ENCODE measurements around the gene DHX16. TPM values are rescaled to one million over a fixed set of nuclear protein-coding genes. Genes with fewer than 3 reads are reported as not detected.
"Not testable (repeated sequence)": the region's sequence is repeated elsewhere in the genome, so short reads cannot be mapped to it uniquely, and the experiment has no call there.

Gene DHX16
- total RNA-seq, result 52.0 and 54.2 TPM in 2 replicates

DNA sequence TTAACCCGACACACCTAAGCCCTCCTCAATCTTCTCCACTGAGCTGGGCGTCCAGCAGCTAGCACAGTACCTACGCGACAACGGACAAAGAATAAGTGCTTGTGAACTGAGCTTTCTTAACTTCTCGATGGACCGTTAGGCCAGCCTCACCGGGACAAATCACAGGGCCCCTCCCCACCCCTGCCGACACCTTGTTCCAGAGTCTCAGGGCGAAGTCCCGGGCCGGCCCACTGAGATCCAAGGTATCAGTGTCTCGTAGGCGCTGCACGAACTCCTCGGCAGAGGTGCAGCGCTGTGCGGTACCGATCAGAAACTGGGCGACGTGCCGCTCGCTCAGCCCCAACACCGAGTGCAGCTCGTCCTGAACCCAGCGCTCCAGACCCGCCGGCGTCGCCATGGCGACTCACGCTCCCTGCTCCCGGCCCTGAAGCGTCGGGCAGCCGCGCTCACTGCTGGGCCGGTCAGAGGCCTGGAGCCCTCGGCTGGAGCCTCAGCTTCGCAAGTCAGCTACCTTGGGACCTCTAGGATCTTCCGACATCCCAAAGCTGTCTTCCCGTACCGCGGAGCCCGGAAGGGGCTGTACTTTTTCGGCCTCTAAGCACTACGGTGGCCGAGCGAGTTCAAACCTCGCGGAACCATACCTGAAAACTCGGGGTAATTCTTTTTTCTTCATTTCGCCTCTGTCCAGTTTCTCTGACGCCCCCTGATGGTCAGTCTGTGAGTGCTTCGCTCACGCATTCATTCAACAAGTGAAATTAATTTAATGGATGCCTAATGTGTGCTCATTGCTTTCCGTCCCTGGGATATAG is at the start of gene DHX16:
DHX16 (minus strand) TSS at position 562 of the 809 bp plus-strand sequence; CDS start at position 397, 165 bp downstream.
- H3K27ac Mint-ChIP-seq, result peak within 1 kb of the TSS; percentile 76
- peak; percentile 85 for DNase-seq (ENCODE audit: low spot score)
- H3K36me3 Mint-ChIP-seq (ENCODE audit: low read depth), result peaks cover 31% of the 10 kb centered on the region
- H3K27me3 Mint-ChIP-seq (ENCODE audit: insufficient read depth), result no peaks in the 10 kb centered on the region
- intact Hi-C loops (cut with micrococcal nuclease), result loop anchor here (1.0 to 5.0 kb wide), 8 partner anchors 10 to 325 kb away; partner anchors contain the start of genes ATAT1, C6orf136, GTF2H4 and MDC1
- H3K4me1 Mint-ChIP-seq (ENCODE audit: low read depth), result peaks cover 28% of the 10 kb centered on the region
- H3K4me3 Mint-ChIP-seq, result peak within 1 kb of the TSS; percentile 87
- H3K9me3 Mint-ChIP-seq, result no peaks in the 10 kb centered on the region

DNA sequence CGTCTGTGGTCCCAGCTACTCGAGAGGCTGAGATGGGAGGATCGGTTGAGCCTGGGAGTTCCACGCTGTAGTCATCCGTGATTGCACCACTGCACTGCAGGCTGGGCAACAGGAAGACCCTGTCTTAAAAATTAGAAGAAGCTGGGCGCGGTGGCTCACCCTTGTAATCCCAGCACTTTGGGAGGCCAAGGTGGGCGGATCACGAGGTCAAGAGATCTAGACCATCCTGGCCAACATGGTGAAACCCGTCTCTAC is 49.1 kb upstream of the DHX16 start:
- Mint-ChIP-seq H3K4me3 (peak overlapping the region; percentile 95), H3K27ac (peak overlapping the region; percentile 83), H3K4me1 (ENCODE audit: low read depth) (peaks cover 55% of the 10 kb centered on the region), H3K36me3 (ENCODE audit: low read depth) (peaks cover 53% of the 10 kb centered on the region)
- intact Hi-C loops (cut with micrococcal nuclease), result loop anchor here (1.0 kb wide), 2 partner anchors 9 to 43 kb away; no protein-coding TSS in a partner anchor
- H3K9me3 Mint-ChIP-seq; H3K27me3 Mint-ChIP-seq (ENCODE audit: insufficient read depth); DNase-seq (ENCODE audit: low spot score): not testable (repeated sequence)

DNA sequence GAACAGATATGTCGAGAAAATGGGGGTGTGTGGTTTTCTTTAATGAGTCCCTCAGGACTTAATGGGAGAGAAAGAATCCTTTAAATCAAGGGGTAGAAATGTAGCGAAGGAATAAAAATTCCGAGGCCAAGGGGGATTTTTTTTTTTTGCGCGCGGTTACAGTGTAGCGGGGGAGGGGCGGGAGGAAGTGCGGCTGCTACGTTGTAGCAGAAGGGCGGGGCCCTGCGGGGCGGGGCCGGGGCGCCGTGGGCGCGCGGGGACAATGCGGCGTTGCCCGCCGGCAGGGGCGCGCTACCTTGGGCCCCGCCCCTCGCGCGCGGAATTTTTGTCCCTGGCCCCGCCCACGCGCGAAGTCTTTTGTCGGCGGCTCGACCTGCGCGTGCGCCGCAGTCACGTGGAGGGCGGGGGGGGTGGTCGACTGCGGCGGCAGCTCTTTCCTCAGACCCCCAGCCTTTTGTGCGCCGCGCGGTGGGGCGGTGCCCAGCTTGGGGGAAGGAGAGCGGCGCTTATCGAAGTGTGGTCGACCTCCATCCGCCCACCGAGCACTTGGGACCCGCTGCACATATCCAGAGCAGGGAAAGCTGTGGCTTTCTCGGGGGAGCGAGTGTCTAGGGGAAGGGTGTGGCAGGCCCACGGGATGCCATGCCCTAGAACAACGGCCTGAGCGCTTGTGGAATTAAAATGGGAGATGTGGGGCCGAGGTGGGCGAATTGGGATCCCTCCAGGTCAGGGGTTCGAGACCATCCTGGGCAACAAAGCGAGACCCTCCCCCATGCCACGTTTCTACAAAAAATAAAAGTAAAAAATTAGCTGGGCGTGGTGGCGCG is 48.6 kb upstream of the DHX16 start:
- H3K36me3 Mint-ChIP-seq (ENCODE audit: low read depth), result peaks cover 53% of the 10 kb centered on the region
- peak overlapping the region; percentile 95 for H3K4me3 Mint-ChIP-seq
- H3K27me3 Mint-ChIP-seq (ENCODE audit: insufficient read depth), result no peaks in the 10 kb centered on the region
- intact Hi-C loops (cut with micrococcal nuclease), result loop anchor here (1.0 to 2.0 kb wide), 6 partner anchors 10 to 150 kb away; partner anchors contain the start of genes ABCF1, C6orf136 and FLOT1
- peak overlapping the region; percentile 83 for H3K27ac Mint-ChIP-seq
- no peaks in the 10 kb centered on the region for H3K9me3 Mint-ChIP-seq
- H3K4me1 Mint-ChIP-seq (ENCODE audit: low read depth), result peaks cover 58% of the 10 kb centered on the region
- peak; percentile 93 for DNase-seq (ENCODE audit: low spot score)

DNA sequence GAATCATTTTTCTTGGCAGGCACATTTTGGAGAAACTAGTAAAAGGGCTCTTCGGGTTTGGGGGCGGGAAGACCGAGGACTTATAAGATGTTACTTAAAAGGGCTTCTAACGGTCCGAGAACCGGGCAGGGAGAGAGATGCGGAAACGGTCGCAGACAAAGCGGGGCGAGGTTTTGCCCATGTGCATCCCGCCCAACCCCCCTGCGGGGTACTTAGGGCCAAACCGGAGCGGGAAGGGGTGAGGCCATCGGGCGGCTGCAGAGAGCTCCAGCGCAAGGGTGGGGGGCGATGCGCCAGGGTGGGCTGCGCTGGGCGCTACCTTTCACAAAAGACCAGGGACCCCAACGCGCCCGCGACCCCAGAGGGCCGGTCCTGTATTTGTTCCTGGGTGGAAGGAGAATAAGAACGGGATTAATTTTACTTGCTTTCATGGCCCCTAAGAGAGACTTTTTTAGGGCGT is 48.0 kb upstream of the DHX16 start:
- Mint-ChIP-seq H3K36me3 (ENCODE audit: low read depth) (peaks cover 53% of the 10 kb centered on the region), H3K27me3 (ENCODE audit: insufficient read depth) (no peaks in the 10 kb centered on the region), H3K9me3 (no peaks in the 10 kb centered on the region), H3K27ac (peak overlapping the region; percentile 83), H3K4me1 (ENCODE audit: low read depth) (peaks cover 62% of the 10 kb centered on the region), H3K4me3 (peak overlapping the region; percentile 95)
- DNase-seq (ENCODE audit: low spot score), result peak; percentile 55
- intact Hi-C loops (cut with micrococcal nuclease), result loop anchor here (1.0 to 2.0 kb wide), 4 partner anchors 16 to 149 kb away; partner anchors contain the start of genes ABCF1, C6orf136 and FLOT1

DNA sequence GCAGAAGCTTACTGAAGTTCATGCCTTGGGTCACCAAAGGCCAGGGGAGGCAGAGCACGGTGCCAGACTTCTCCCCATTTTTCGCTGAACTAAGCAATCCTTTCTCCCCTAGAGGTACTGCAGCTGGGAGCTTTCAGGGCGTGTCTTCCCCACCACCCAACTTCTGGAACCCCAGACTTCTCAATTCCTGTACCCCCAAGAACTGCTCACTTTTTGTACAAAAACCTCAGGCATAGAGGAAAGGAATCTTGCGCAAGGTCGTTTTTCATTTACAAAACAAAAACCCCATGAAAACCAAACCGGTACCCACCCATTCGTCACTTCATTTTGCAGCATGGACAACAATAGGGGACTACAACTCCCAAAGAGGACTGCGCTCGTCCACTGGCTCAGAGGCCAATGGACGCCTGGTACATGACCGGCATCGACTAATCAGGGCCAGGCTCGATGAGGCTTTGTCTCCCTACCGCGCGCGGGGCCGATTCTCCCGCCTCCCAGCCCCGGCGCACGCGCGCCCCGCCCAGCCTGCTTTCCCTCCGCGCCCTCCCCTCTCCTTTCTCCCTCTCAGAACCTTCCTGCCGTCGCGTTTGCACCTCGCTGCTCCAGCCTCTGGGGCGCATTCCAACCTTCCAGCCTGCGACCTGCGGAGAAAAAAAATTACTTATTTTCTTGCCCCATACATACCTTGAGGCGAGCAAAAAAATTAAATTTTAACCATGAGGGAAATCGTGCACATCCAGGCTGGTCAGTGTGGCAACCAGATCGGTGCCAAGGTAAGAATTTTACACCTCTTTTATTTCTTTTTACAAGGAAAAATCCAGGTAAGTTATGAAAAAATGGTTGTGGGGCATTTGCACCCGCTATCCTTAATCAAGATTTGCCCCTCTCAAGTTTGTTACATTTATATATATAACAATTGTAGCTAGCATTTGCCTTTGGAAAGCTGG is 47.3 kb upstream of the DHX16 start, which contains the start of gene TUBB:
TUBB (plus strand) TSS at position 562 of the 947 bp plus-strand sequence; CDS start at position 717, 155 bp downstream.
- Mint-ChIP-seq H3K4me1 (ENCODE audit: low read depth) (peaks cover 59% of the 10 kb centered on the region), H3K36me3 (ENCODE audit: low read depth) (peaks cover 54% of the 10 kb centered on the region), H3K27me3 (ENCODE audit: insufficient read depth) (no peaks in the 10 kb centered on the region), H3K27ac (peak within 1 kb of the TSS; percentile 83), H3K4me3 (peak within 1 kb of the TSS; percentile 95), H3K9me3 (no peaks in the 10 kb centered on the region)
- intact Hi-C loops (cut with micrococcal nuclease), result loop anchor here (2.0 to 10.0 kb wide), 3 partner anchors 17 to 795 kb away; no protein-coding TSS in a partner anchor
- peak; percentile 95 for DNase-seq (ENCODE audit: low spot score)

DNA sequence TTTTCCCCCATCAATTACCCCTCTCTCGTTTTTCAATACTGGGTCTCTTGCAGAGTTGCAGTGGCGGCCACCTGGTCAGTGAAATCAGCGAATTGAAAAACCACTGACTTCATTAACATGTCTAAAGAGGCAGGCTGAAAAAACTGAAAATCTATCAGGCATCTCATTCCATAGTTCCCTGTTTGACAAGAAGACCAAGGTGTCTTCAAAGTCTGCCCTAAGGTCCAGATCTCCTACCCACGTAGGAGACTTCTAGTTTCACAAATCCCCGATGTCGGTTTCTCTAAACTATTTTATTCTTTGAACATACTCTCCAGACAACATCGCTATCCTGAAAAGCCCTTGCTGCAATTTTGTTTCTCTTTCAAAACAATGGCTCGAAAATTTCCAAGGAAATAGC is 46.5 kb upstream of the DHX16 start:
- H3K4me3 Mint-ChIP-seq, result peak overlapping the region; percentile 95
- peaks cover 58% of the 10 kb centered on the region for H3K4me1 Mint-ChIP-seq (ENCODE audit: low read depth)
- peaks cover 55% of the 10 kb centered on the region for H3K36me3 Mint-ChIP-seq (ENCODE audit: low read depth)
- no peaks in the 10 kb centered on the region for H3K27me3 Mint-ChIP-seq (ENCODE audit: insufficient read depth)
- no peak for DNase-seq (ENCODE audit: low spot score)
- H3K27ac Mint-ChIP-seq, result peak overlapping the region; percentile 83
- intact Hi-C loops (cut with micrococcal nuclease), result loop anchor here (10.0 kb wide), 2 partner anchors 475 to 795 kb away; no protein-coding TSS in a partner anchor
- H3K9me3 Mint-ChIP-seq, result no peaks in the 10 kb centered on the region

DNA sequence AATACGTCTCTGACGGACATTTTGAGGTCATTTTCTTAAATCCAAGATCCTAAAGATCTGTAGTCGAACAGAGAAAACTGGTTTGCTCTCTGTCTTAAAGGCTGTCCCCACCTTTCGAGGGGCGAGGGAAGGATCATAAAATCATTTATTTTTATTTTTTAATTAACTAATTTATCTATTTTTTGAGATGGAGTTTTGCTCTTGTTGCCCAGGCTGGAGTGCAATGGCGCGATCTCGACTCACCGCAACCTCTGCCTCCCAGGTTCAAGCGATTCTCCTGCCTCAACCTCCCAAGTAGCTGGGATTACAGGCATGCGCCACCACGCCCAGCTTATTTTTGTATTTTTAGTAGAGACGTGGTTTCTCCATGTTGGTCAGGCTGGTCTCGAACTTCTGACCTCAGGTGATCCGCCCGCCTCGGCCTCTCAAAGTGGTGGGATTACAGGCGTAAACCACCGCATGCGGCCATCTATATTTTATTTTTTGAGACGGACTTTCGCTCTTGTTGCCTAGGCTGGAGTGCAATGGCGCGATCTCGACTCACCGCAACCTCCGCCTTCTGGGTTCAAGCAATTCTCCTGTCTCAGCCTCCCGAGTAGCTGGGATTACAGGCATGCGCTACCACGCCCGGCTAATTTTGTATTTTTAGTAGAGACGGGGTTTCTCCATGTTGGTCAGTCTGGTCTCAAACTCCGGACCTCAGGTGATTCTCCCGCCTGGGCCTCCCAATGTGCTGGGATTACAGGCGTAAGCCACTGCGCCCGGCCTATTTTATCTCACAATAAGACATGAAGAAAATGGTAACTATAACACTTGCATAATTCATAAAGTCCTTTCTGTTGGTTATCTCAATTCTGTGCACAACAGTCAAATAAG is 45.3 kb upstream of the DHX16 start:
- intact Hi-C loops (cut with micrococcal nuclease), result loop anchor here (1.0 to 10.0 kb wide), 13 partner anchors 24 to 934 kb away; partner anchors contain the start of genes ATAT1, BAG6, C6orf136 and DHX16
- not testable (repeated sequence) for DNase-seq (ENCODE audit: low spot score); H3K9me3 Mint-ChIP-seq; H3K27me3 Mint-ChIP-seq (ENCODE audit: insufficient read depth)
- Mint-ChIP-seq H3K4me1 (ENCODE audit: low read depth) (peaks cover 50% of the 10 kb centered on the region), H3K27ac (peak overlapping the region; percentile 99), H3K4me3 (peak overlapping the region; percentile 95), H3K36me3 (ENCODE audit: low read depth) (peaks cover 51% of the 10 kb centered on the region)

DNA sequence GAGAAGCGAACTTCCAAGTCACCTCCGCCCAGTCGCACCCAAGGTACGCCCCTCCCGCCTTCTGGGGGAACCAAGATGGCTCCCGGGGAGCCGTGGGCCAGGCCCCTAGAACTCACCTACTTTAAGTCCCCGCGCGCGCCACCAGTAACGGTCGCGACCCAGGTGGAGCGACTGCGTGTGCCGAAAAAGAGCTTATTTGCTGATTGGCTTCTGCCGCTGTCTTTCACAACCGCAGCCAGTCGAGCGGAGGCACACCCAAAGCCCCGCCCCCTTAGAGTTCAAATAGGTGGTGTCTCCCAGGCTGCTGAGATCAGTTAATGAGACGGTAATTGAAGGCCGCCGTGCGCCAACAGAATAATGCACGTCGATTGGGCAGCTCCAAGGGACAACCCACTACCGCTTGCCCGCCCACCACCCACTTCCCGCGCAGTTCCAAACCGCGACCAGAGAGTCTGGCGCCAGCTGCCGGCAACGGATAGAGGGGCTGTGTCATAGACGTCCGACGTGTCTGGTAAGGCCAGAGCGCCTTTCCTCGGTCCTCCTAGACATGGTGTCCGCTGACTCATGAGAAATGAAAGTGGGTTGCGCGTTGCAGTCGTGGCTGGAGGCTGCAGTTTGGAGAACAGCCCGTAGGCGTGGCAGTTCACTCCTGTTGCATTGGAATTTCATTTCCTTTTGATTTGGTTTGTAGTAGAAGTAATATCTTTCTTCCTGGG is 44.5 kb upstream of the DHX16 start, which contains the start of gene MDC1:
MDC1 (minus strand) TSS at position 153 of the 716 bp plus-strand sequence. CDS start 2,106 bp downstream, outside the sequence.
- intact Hi-C loops (cut with micrococcal nuclease), result loop anchor here (1.0 to 10.0 kb wide), 13 partner anchors 25 to 935 kb away; partner anchors contain the start of genes ATAT1, BAG6, C6orf136 and DHX16
- H3K9me3 Mint-ChIP-seq, result no peaks in the 10 kb centered on the region
- H3K4me1 Mint-ChIP-seq (ENCODE audit: low read depth), result peaks cover 51% of the 10 kb centered on the region
- peak; percentile 99 for DNase-seq (ENCODE audit: low spot score)
- H3K36me3 Mint-ChIP-seq (ENCODE audit: low read depth), result peaks cover 51% of the 10 kb centered on the region
- peak within 1 kb of the TSS; percentile 99 for H3K27ac Mint-ChIP-seq
- H3K27me3 Mint-ChIP-seq (ENCODE audit: insufficient read depth), result no peaks in the 10 kb centered on the region
- H3K4me3 Mint-ChIP-seq, result peak within 1 kb of the TSS; percentile 91

DNA sequence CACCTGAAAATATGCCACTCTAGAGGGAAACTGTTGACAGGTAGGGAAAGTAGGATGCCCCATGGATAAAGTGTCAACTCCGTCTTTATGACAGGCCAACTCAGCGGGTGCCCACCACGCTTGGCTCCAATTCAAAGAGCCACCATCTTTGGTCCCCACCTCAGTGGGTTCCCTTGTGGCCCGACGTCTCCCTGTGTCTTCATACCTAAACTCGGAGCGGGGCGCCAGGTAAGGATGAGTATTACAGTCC is 44.0 kb upstream of the DHX16 start:
- intact Hi-C loops (cut with micrococcal nuclease), result loop anchor here (1.0 to 10.0 kb wide), 13 partner anchors 25 to 935 kb away; partner anchors contain the start of genes ATAT1, BAG6, C6orf136 and DHX16
- H3K9me3 Mint-ChIP-seq, result no peaks in the 10 kb centered on the region
- peaks cover 50% of the 10 kb centered on the region for H3K36me3 Mint-ChIP-seq (ENCODE audit: low read depth)
- DNase-seq (ENCODE audit: low spot score), result no peak
- H3K4me3 Mint-ChIP-seq, result peak overlapping the region; percentile 91
- H3K27ac Mint-ChIP-seq, result peak overlapping the region; percentile 99
- H3K27me3 Mint-ChIP-seq (ENCODE audit: insufficient read depth), result no peaks in the 10 kb centered on the region
- peaks cover 56% of the 10 kb centered on the region for H3K4me1 Mint-ChIP-seq (ENCODE audit: low read depth)

DNA sequence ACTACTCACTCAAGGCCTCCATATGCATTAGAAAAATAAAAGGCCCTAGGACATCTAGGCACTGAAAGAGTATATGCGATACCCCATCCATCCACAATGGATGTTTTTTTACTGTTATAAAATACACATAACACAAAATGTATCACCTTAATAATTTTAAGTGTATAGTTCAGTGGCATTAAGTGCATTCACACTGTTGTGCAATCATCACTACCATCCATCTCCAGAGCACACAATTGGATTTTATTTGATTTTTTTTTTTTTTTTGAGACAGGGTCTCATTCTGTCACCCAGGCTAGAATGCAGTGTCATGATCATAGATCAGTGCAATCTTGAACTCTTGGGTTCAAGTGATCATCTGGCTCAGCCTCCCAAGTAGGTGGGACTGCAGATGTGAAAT is 41.5 kb upstream of the DHX16 start:
- intact Hi-C loops (cut with micrococcal nuclease), result loop anchor here (10.0 kb wide), 2 partner anchors 481 to 789 kb away; no protein-coding TSS in a partner anchor
- Mint-ChIP-seq H3K9me3 (no peaks in the 10 kb centered on the region), H3K4me3 (no peak overlapping the region), H3K4me1 (ENCODE audit: low read depth) (peaks cover 63% of the 10 kb centered on the region), H3K36me3 (ENCODE audit: low read depth) (peaks cover 56% of the 10 kb centered on the region), H3K27me3 (ENCODE audit: insufficient read depth) (no peaks in the 10 kb centered on the region), H3K27ac (no peak overlapping the region)
- no peak for DNase-seq (ENCODE audit: low spot score)

Measured in activated T-helper 1 cell treated with anti-CD3 and anti-CD28 coated beads, Interleukin-12 subunit alpha, Interleukin-12 subunit beta, Interleukin-2, Interleukin-4 antibody, amounts not matched to agents 30 ng/mL and 10 ng/mL and 1 ng/mL, durations not matched to agents 14 hours and 24 hours and 36 hours (primary cell).